ENCODE measurements around the gene IFI35.

The IFI35 gene

DNA sequence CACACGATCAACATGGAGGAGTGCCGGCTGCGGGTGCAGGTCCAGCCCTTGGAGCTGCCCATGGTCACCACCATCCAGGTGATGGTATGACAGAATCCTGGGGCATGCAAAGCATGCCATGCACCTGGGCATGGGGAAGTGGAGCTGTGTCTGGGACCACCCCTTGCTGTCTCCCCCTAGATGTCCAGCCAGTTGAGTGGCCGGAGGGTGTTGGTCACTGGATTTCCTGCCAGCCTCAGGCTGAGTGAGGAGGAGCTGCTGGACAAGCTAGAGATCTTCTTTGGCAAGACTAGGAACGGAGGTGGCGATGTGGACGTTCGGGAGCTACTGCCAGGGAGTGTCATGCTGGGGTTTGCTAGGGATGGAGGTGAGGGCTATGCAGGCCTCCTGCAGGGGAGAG, 6.7 kb downstream of the IFI35 start:
- in situ Hi-C loops (cut with HindIII; ENCODE audit: low sequenced_read_pairs), result no loop called here
- no peak overlapping the region for H3K4me3 ChIP-seq (ENCODE audit: low read depth, low read length)
- no peak for DNase-seq (ENCODE audit: low read depth)
- TF ChIP-seq, protein P1, sequence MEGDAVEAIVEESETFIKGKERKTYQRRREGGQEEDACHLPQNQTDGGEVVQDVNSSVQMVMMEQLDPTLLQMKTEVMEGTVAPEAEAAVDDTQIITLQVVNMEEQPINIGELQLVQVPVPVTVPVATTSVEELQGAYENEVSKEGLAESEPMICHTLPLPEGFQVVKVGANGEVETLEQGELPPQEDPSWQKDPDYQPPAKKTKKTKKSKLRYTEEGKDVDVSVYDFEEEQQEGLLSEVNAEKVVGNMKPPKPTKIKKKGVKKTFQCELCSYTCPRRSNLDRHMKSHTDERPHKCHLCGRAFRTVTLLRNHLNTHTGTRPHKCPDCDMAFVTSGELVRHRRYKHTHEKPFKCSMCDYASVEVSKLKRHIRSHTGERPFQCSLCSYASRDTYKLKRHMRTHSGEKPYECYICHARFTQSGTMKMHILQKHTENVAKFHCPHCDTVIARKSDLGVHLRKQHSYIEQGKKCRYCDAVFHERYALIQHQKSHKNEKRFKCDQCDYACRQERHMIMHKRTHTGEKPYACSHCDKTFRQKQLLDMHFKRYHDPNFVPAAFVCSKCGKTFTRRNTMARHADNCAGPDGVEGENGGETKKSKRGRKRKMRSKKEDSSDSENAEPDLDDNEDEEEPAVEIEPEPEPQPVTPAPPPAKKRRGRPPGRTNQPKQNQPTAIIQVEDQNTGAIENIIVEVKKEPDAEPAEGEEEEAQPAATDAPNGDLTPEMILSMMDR (IDR thresholded peaks at IDR 0.05; ENCODE audit: low read depth, low read length, missing control alignments), result no peak

DNA sequence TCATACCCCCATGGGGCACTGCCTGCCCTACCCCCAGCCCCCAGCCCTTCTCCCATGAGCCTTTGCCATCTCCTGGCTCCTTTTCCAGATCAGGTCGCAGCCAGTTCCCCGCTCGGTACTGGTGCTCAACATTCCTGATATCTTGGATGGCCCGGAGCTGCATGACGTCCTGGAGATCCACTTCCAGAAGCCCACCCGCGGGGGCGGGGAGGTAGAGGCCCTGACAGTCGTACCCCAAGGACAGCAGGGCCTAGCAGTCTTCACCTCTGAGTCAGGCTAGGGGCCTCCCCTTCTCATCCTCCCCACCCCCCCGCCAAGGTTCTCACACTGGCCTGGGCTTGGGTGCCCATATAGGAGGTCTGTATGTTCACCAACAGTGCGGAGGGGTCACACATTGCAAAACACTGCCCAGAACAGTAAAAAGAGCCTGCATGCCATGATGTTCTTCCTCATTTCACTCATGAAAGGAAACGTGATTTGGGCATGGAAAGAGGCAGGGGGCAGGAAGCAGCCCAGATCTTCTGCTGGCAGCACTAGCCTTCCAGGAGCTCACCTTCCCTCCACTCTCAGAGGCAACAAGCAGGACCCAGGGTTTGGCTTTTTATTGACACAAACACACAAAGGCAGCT, 7.5 kb downstream of the IFI35 start:
- in situ Hi-C loops (cut with HindIII; ENCODE audit: low sequenced_read_pairs), result no loop called here
- no peak overlapping the region for H3K4me3 ChIP-seq (ENCODE audit: low read depth, low read length)
- TF ChIP-seq, protein P1 (IDR thresholded peaks at IDR 0.05; ENCODE audit: low read depth, low read length, missing control alignments), result no peak
- DNase-seq (ENCODE audit: low read depth), result no peak

DNA sequence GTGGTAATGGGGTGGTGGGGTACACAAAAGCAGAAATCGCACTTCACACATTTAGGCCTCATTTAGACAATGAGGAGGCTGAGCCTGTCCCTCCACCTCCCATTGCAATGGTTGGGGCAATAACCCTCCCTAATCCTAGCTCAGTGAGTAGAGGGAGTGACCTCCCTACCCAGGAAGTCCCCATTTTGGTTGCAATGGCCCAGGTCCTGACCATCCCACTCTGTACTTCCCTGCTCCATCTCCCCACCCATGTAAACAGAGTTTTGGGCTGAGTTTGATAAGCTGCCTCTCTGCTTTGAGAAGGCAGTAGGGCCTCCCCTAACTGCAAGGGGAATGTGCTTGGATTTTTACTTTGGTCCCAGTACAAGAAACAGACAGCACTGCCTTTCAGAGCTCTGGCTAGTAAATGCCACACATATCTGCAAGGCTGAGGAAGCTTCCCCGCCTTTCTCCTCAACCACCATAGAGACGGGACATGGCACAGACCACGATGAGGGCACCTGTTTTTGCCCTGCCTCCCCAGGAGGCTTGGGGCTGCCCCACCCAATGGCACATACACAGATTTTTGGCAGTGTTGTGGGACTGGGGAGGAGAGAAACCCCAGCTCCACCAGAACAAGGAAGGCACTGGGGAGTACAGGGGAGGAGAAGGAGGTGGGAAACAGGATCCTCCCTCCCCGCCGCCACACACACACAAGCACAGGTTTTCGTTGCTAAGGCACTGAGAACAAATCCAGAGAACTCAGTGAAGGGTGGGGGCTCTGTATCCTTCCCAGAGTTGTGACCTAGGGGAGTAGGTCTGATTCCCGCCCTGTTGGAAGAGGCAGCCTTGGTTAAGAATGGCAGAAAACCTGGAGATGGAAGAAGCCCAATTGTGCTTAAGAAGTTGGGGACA, 8.3 kb downstream of the IFI35 start:
- H3K4me3 ChIP-seq (ENCODE audit: low read depth, low read length), result no peak overlapping the region
- TF ChIP-seq, protein P1 (IDR thresholded peaks at IDR 0.05; ENCODE audit: low read depth, low read length, missing control alignments), result no peak
- in situ Hi-C loops (cut with HindIII; ENCODE audit: low sequenced_read_pairs), result loop anchor here (5.0 kb wide), 1 partner anchor 38 kb away; no protein-coding TSS in a partner anchor
- DNase-seq (ENCODE audit: low read depth), result no peak

DNA sequence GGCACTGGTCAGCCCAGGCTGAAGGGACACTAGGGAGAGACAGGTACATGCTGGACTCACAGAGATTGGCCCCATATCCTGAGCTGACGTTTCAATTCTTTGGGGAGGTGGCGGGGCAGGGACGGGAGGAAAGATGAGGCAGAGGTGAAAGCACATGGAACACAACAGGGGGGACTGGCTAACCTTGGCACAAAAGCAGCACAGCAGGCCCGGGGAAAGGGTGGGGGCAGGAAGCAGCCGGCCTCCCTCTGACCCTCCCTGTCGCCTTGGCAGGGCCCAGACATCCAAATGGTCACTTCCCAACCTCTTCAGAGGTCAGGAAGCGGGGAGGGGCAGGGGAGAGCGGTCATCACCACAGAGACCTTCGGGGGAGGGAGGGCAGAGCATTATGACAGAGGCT, 9.0 kb downstream of the IFI35 start:
- no peak overlapping the region for H3K4me3 ChIP-seq (ENCODE audit: low read depth, low read length)
- in situ Hi-C loops (cut with HindIII; ENCODE audit: low sequenced_read_pairs), result loop anchor here (5.0 kb wide), 1 partner anchor 38 kb away; no protein-coding TSS in a partner anchor
- TF ChIP-seq, protein P1 (IDR thresholded peaks at IDR 0.05; ENCODE audit: low read depth, low read length, missing control alignments), result no peak
- DNase-seq (ENCODE audit: low read depth), result no peak

DNA sequence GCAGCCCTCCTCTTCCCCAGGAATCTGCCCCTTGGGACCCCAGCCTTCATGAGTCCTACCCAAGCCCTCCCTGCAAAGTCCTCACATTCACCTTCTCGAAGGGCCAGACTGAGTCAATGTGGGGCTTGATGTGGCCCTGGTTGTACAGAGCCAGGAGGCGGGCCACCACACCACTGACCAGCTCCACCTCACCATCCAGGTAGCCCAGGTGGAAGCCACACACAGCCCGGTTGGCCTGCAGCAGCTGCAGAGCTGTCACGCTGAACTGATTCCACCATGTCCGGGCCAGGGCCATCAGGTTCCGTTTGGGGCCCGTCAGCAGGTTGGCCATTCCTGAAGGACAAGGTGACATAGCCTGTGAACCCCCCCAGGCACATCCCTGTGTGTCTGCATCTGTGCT, 9.6 kb downstream of the IFI35 start:
- in situ Hi-C loops (cut with HindIII; ENCODE audit: low sequenced_read_pairs), result loop anchor here (5.0 kb wide), 1 partner anchor 39 kb away; no protein-coding TSS in a partner anchor
- TF ChIP-seq, protein P1 (IDR thresholded peaks at IDR 0.05; ENCODE audit: low read depth, low read length, missing control alignments), result no peak
- DNase-seq (ENCODE audit: low read depth), result no peak
- no peak overlapping the region for H3K4me3 ChIP-seq (ENCODE audit: low read depth, low read length)

DNA sequence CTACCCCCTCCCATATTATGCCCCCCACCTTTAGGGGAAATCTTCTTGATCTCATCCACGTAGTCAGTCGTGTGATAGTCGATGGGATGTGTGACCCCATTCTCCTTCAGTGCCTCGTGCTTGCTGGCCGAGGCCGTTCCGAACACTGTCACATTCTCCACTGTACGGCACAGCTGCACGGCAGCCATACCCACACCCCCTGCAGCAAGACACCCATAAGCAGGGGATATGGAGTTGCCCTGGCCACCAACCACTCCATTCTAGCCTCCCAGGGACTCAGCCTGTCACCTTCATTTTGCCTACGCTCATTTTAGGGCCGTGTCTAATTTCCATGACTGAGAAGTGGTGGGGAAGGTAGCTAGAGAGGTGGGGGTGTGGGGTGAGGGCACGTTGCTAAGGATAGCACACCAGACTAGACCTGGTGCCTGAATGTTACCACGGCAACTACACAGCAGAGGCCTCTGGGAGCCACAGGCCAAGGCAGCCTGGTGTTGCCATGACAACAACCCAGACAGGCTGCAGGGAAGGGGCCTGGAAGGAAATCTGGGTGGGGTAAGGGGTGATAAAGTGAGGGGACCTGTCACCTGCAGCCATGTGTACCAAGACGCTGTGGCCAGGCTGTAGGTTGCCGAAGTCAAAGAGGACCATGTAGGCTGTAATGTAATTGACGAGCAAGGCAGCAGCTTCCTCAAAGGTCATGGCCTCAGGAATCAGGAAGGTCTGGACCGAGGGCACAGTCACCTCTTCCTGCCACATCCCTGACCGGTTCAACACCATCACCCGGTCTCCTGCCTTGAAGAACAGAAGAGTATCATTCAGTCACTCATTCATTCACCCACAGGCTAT, 11.6 kb downstream of the IFI35 start:
- TF ChIP-seq, protein P1 (IDR thresholded peaks at IDR 0.05; ENCODE audit: low read depth, low read length, missing control alignments), result no peak
- DNase-seq (ENCODE audit: low read depth), result no peak
- no peak overlapping the region for H3K4me3 ChIP-seq (ENCODE audit: low read depth, low read length)
- in situ Hi-C loops (cut with HindIII; ENCODE audit: low sequenced_read_pairs), result loop anchor here (5.0 kb wide), 1 partner anchor 41 kb away; no protein-coding TSS in a partner anchor

All from astrocyte of the cerebellum (primary cell).